Hematopoietic multipotent progenitor cell treated with erythropoietin and hydrocortisone succinate and interleukin-3 and kit ligand, for 17 days (in vitro differentiated cells): ENCODE results near the gene ITGA1.
"Not testable (repeated sequence)": the region's sequence is repeated elsewhere in the genome, so short reads cannot be mapped to it uniquely, and the experiment has no call there.

Experiments used
- DNase-seq: peaks from one replicate; pipeline ENCODE4 v3.0.0-alpha.2; 2015; ENCODE audit warnings: low spot score

Gene ITGA1

DNA sequence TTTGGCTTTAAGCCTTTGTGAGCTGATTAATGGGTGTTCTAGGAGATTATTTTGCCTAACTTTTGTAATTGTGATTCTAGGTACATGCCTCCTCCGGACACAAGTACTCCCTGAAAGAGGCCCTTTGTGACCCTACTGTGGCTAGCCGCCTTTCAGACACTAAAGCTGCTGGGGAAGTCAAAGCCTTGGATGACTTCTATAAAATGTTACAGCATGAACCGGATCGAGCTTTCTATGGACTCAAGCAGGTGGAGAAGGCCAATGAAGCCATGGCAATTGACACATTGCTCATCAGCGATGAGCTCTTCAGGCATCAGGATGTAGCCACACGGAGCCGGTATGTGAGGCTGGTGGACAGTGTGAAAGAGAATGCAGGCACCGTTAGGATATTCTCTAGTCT lies 13.6 kb downstream of the ITGA1 start:
- no peak for DNase-seq

DNA sequence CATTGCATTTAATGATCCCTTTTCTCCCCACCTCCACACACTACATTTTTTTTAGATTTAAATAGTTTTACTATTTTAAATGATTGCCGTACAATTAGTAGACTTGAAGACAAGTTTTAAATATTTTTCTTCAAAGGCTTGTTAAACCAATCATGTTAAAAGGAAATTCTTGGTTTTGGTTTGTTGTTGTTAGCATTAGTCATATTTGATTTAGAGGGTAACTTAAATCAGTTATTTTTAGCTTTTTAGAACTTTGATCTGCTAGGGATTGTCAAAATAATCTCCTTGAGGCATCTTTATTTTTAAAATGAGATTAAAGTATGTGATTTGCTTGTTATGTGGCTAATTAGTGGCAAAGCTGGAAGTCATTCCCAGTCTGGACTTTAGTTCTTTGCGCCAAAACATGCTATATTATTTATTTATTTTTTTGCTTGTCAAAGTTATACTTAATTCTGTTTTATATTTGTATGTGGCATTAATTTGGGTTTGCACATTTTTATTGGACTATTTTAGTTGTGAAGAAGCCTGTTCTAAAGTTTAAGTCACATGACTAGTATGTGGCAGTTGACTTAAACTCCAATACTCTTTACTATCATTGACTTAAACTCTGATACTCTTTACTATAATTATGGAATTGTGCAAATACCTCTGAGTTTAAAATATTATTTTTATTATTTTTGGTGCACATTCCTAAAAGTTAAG lies 14.7 kb downstream of the ITGA1 start:
- DNase-seq, result no peak

DNA sequence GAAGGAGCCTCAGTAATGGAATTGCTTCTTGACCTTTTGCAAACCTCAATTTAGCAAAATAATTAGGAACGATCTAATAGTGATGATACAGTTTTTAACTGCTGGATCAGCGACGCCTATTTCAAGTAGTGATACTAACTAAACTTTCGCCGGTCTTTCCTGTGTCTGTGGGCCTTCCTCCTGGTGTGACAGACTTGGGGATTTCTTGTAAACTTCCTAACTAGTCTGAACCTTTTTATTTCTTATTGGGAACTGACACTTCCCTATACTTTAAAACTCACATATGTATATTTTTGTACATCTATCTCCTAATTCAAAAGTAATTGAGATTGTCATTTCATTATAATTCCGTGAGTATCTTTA lies 15.2 kb downstream of the ITGA1 start:
- DNase-seq, result no peak

DNA sequence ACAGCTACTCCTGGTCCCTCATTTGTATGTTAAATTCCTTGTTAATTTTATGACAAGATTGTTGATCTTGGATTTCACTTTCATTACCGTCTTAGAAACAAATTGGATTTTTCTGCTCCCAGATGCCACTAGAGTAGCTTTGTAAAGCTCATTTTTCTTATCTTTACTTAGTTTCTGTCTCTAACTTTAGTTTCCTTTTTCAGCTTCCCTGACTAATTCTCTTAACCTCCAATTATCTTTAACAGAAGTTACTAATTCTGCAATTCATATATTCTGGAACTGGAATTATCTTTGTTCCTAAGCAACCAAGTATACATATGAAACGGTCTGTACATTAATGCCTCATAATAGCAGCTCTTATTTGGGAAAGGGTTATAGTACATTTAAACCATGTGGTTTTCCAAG lies 16.7 kb downstream of the ITGA1 start:
- DNase-seq, result no peak

DNA sequence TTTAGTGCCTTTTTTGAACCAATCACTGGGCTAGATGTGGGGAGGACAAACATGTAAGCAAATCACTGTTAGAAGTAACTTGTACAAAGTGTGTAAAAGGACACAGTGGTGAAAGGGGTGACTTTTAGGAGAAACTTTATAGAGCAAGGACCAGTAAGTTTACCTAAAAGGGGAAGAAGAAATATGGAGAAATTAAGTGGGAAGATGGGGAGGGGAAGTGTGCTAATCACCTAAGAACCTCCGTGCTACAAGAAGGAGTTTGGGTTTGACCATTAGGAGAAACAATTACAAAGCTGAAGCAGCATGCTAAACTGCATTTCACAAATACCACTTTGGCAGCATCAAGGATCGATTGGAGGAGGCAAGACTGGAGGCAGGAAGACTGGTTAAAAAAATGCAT lies 17.3 kb downstream of the ITGA1 start:
- no peak for DNase-seq

DNA sequence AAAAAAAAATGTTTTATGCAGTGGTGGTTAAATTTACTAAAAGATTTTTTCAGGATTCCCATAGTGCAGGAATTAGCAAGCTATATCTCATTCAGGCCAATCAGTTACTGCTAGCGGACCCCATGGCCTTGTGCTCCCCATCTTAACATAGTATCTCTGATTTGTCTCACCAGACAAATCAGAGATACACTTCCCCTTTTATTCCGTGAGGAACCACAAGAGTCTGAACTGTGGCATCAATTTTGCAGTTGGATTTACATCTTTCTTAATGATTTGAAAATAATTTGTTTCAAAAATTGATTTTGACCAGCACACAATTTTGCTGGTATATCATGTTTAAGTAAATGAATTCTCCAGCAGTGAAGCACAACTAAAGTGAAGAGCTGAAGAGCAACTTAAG lies 17.9 kb downstream of the ITGA1 start:
- no peak for DNase-seq

DNA sequence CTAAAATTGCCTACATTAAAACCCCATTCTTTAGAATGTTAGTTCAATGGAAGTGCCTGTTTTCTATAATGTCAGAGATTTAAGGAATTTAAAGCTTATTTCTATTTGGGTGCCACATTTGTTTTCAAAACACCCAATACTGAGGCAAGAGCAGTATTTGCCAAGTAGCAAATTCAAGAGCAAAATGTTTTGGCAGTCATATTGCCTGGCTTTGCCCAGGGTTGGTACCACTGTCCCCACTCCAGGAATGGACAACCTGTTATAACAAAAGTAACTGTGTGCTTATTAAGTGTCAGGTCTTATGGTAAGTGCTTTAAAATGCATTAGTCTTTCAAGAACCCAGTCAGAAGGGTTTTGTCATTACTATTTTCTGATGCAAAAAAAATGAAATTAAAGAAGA lies 19.3 kb downstream of the ITGA1 start:
- no peak for DNase-seq

DNA sequence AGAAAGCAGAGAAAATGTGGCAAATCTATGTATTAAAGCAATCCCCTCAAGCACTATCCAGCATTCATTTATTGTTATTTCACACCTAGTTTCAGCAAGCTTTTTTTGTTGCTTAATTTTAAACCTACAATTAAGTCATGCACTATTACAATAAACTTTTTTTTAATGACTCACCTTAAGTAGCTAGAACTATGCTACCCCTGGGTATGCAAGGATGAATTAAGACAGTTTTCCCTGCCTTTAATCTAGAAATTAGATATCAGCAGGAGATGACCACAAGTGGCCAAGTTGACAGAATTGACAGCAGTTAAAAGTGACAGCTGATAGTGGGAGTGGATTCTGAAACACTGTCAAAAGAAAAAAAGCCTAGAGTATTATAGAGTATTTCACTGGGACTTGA lies 20.0 kb downstream of the ITGA1 start:
- DNase-seq, result no peak

DNA sequence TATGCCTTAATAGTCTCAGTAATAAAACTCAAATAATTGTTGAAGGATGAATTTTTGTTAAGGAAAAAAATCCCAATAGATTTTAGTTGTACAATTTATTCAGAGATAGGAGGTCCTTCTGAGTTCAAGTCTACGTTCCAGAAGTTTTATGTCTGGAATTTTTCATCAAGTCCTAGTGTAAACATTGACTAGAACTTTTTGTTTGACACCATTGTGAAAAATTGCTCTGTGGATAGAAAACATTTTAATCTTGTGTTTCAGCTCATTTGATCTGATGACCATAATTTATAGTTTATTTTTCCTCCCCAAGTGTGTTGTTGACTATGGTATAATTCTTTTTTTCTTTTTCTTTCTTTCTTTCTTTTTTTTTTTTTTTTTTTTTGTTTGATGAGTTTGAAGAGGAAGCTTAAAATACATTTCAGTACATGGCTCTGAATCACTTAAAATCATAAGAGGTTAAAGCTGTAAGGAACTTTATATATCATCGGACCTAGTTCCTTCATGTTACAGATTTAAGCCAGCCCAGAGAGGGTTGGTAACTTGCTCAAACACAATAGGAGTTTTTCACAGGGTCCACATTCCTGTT lies 20.7 kb downstream of the ITGA1 start:
- DNase-seq, result no peak

DNA sequence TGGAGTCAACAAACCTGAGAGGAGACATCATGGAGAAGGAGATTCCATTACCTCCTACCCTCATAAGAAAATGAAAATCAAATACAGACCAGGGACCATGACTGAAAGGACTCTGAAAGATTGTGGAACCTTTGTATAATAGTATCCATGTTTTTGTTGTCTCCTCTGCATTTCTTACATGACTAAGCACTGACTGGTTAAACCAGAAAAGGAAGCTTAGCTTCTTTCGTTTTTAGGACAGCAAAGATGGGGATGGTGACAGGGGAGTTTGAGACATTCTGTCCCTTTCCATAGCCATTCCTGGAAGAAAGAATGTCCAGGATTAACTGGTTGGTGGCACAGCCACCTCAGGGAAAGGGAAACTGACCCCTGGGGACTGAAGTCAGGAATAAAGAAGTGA lies 22.2 kb downstream of the ITGA1 start:
- no peak for DNase-seq

DNA sequence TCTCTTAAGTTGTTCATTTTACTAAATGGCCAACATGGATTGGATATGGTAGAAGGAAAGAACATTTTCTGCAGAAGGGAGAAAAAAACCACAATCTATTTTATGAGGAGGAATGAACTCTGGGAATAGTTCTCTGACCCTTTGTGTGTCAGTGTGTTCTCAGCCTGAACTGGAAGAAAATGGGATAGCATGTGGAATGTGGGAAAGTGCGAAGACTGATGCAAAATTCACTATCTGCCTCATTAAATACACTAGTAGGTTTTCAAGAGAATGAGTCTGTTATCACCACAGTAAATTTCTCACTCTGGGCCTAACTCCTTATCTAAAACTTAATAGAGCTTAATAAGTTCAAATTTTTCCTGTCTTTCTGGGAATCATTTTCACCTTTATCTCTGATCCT lies 22.7 kb downstream of the ITGA1 start:
- no peak for DNase-seq

DNA sequence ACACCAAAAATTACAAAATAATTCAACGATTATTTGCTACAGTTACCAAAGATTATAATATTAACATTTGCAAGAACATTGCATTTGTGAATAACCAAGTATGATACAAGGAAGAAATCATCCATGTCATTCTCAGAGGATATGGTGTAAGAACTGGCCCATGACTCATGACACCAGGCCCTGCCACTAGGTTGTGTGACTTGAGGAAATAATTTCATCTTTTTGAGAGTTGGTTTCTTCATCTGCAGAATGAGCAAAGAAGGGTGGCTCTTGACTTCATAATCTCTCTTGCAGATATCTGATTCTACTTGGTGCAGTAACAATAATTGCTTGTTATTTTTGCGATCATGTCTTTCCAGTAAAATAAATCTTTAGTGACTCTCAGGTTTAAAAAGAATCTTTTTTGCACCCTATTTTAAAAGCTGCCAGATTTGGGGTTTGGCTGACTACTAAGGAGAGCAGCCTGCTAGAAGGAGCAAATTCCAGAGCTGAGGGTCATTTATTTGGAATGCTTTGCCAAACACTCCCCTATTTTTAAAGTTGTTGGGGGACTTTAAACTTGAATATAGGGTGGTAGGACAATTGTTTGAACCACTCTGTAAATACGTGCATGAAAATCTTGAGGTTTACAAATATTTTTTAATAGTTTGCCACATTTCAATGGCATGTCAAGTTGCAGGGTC lies 23.5 kb downstream of the ITGA1 start:
- no peak for DNase-seq

DNA sequence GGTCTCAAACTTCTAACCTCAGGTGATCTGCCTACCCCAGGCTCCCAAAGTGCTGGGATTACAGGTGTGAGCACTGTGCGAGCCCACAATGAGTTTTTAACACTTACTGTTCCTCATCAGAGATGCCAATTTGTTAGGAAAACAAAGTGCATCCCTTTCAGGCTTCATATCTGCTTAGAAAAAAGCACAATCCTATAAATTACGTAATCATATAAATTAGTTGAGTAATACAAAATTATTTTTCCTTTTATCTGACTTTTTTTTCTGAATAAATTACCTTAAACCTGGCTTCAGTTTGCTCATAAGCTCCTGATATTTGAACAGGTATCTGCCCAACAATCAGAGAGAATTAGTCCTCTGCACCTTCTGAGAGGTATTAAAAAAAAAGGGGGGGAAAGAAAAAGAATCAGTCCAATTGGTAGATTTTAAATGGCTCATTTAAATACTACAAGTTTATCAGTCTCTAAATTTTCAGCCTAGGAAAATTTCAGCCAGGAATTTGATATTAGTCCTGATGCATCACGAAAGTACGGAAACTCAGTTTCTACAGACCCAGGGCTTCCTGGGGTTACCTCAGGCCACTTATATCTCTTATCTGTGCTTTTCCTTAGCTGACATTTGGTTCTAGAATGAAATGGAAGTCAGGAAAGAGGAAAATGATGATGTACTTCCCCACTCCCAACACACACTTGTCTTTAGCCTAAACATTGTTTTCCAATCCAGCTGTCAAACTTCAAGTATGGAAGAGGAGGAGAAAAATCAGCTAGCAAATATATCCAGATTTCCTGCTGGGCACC lies 26.8 kb downstream of the ITGA1 start:
- DNase-seq, result no peak

DNA sequence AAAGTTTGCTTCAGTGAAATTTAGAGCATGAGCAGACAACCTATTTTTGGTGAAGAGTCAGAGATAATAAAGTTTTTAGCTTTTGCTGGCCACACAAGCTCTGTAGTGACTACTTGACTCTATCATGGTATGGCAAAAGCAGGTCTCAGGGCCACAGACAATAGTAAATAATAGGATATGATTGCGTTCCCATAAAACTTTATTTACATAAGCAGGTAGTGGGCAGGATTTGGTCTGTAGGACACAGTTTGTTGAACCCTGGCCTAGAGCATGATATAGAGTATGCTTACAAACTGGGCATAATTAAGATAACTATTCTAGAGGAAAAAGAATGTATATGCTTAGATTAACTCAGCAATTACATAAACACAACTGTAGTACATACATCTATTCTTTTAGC lies 30.1 kb downstream of the ITGA1 start:
- no peak for DNase-seq

DNA sequence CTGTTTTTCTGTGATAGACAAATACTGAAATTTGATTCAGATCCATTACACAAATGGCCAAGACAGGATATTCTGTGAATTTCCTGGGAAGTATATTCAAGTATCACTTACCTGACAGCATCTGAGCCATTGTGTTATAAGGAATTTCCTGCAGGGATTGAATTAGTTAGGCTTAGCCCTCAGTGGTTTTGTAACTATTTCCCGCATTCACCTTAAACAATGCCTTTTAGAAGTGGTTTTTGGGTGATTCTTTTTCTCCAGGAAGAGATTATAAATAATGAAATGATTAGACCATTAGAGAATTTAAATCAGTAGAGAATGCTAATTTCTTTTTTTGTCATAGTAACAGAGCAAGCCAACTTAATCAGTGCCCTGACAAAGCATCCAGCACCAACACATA lies 30.6 kb downstream of the ITGA1 start:
- DNase-seq, result no peak

DNA sequence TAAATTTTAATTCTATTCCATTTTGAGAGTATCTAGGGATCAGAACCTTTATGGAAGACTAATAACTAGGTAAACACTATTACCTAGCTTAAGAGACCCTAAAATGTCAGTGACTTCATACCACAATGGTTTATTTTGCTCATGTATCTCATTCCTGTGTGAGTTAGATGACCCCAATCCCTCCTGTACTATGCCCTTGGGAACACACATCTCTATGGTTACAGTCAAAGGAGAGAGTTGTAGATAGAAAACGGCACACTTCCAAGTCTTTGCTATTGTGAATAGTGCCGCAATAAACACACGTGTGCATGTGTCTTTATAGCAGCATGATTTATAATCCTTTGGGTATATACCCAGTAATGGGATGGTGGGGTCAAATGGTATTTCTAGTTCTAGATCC lies 31.1 kb downstream of the ITGA1 start:
- not testable (repeated sequence) for DNase-seq

DNA sequence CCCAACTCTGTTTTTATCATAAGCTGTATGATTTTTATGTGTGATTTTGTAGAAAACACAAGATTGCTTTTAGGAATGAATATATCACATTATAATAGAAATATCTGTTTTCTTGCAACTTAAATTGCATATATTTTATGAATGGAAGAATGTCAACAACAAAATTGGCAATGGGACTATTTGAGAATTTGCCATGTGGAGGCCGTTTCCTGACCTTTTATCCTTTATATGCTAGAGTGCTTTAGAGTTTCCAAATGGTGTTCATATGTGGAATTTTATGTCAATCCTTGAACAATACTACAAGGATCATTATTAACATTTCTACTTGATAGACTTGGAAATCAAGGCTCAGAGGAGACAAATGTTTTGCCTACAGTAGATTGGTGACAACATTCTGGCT lies 34.2 kb downstream of the ITGA1 start:
- DNase-seq, result no peak

DNA sequence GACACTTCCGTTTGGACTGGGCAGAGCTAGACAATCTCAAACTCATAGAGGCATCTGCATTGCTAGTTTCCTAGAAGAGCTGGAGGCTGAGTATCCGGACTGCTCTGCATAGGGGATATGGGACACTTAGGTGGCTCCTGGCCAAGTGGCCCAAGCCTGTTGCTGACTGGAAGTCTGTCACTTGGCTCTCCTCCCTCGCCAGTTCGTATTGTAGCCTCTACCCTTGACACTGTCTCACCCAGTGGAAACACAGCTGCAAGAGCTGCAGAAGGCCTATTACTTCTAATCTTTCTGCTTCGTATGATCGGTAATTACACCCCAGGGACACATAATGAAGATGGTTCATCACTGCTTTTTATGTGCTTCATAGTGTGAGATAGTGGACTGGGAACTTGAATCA lies 34.7 kb downstream of the ITGA1 start:
- no peak for DNase-seq

DNA sequence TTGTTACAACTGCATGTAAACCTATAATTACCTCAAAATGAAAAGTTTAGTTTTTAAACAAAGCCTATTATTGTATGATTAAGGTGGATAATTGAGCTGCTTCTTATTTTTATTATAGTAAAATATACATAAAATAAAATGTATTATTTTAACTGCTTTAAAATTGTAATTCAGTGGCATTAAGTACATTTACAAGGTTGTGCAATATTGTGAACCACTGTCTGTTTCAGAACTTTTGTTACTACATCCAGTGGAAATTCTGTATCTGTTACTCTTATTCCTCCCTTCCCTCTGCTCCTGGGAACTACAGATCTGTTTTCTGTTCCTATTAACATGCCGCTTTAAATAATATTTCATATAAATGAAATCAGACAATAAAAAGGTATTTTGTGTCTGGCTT lies 37.1 kb downstream of the ITGA1 start:
- no peak for DNase-seq

DNA sequence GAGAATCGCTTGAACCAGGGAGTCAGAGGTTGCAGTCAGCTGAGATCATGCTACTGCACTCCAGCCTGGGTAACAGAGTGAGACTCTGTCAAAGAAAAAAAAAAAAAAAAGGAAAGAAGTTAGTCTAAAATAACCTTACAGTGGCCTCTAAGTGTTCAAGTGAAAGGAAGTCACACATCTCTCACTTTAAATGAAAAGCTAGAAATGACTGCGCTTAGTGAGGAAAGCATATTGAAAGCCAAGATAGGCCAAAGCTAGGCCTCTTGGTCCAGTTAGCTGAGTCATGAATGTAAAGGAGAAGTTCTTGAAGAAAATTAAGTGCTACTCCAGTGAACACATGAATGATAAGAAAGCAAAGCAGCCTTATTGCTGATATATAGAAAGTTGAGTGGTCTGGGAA lies 38.1 kb downstream of the ITGA1 start:
- DNase-seq, result no peak

DNA sequence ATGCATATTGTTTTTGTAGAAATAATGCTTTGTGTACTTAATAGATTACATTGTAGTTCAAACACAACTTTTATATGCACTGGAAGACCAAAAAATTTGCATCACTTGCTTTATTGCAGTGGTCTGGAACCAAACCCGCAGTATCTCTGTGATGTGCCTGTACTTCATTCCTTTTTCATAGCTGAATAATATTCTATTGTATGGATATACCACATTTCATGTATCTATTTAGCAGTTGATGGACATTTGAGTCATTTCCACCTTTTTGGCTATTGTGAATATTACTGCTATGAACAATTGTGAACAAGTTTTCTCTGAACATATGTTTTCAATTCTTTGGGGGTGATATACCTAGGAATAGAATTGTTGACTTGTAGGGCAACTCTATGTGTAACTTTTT lies 40.1 kb downstream of the ITGA1 start:
- no peak for DNase-seq

DNA sequence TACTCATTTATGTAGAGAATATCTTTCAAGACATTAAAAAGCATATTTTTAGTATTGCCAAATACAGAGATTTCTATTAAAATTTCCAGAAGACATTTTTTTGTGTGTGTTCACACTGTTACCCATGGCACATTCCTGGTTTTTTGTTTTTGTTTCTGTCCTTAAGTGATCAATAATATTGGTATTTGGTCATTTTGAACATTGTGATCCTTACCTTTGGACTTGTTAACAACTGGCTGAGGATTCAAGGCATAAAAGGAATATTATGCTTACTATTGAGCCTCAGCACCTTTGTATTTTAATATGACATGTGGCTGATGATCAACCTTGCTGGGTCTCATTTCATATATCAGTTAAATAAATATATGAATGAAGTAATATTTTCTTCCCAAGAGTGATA lies 41.9 kb downstream of the ITGA1 start:
- DNase-seq, result no peak

DNA sequence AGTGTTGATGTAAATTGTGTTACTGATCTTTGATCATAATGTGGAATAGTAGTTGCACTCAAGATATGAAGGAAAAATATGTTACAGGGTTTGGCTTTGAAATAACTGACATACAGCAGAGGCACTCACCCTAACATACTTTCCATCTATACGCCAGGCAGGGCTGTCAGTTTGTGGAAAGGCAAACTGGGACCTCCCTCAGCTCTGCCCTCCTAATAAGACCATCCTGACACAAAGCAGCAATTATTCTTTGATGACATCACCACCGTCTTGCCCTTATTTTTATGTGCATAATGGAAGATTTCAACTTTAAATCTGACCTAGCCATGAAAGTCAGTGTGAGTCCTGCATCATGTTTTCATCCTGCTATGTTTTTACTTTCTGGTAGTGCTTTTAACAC lies 42.9 kb downstream of the ITGA1 start:
- no peak for DNase-seq
